AG04450 (cell line): ENCODE data around the gene CNNM3. TPM values are rescaled to one million over a fixed set of nuclear protein-coding genes. Genes with fewer than 3 reads are reported as not detected.

Source experiments
- CTCF ChIA-PET: fragments of 300-600, 350-600 bp; formaldehyde crosslinking; extraction: SDS; loops from one replicate; lab custom pipeline; 2022; ENCODE audit warnings: antibody characterized with exemption, inconsistent platforms; lab: Charles Lee
- POLR2A ChIA-PET: fragments of 350-600 bp; formaldehyde crosslinking; extraction: SDS; loops from one replicate; lab custom pipeline; 2021; ENCODE audit warnings: antibody characterized with exemption, inconsistent platforms; lab: Yijun Ruan, JAX
- DNase-seq: peaks from one replicate; pipeline ENCODE4 v3.0.0-alpha.2; 2011; ENCODE audit warnings: low read depth, low spot score
- H3K27ac ChIP-seq: one replicate; pipeline ENCODE4 v1.5.1; 2012; ENCODE audit warnings: low read depth, low read length, control low read depth
- H3K27me3 ChIP-seq: one replicate; pipeline ENCODE4 v1.6.0; 2012; ENCODE audit warnings: low read length; ENCODE audit not compliant: control insufficient read depth, insufficient read depth
- H3K4me3 ChIP-seq: 2 replicates; pipeline ENCODE4 v1.5.1; 2011; ENCODE audit warnings: mild to moderate bottlenecking, low read depth, low read length, control low read depth
- H3K9me3 ChIP-seq: 2 replicates; pipeline ENCODE4 v1.5.1; 2012; ENCODE audit warnings: low read length; ENCODE audit not compliant: control insufficient read depth, insufficient read depth
- polyA plus RNA-seq: library from polyadenylated mRNA; depleted of rRNA; stranded (reverse); fragments of >200 nt; gene quantifications from 2 replicates; pipeline ENCODE4 v1.2.3, GENCODE V29; 2011
- TF ChIP-seq, protein P1 (sequence below): IDR thresholded peaks from 2 replicates; pipeline ENCODE4 v1.5.1; 2011; ENCODE audit warnings: low read depth, low read length, control low read depth, inconsistent platforms

The CNNM3 gene
- polyA plus RNA-seq, 1 experiment = 5.1 TPM

DNA sequence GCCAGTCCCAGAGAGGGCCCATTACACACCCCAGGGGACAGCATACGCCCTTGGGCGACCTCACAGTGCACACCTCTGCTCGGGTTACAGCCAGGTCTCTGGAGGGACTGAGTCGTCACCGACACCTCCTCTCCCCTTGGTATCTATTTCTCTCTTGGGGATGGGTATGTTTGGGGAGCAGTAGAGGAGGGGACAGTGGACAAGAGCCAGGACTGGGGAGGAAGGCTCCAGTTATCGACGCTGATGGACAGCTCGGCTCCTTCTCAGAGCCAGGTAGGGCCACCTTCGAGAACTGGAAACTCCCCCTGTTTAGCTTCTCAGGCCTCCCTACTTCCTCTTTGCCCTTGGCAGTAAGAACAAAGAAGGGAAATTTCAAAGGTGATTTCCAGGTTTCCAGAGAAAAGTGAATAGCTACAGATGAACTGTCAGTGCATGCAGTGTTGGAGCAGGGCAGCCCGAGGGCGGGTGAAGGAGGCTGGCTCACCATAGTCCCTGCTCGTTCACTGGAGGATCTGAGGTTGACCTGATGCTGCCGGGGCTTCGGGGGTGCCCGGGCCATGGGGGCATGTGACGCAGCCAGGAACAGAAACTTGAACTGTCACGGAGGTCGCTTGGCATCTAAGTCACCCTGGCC is 58.2 kb downstream of the CNNM3 start:
- no peak overlapping the region for H3K4me3 ChIP-seq
- peaks cover 3% of the 10 kb centered on the region for H3K27me3 ChIP-seq
- POLR2A ChIA-PET = no interaction called here
- H3K27ac ChIP-seq = no peak overlapping the region
- CTCF ChIA-PET = interaction anchor here (1.2 to 1.4 kb wide), 2 partner anchors 16 to 17 kb away, joined by 3 to 6 read pairs; partner anchors contain the start of gene ANKRD39
- no peaks in the 10 kb centered on the region for H3K9me3 ChIP-seq
- TF ChIP-seq, protein P1, sequence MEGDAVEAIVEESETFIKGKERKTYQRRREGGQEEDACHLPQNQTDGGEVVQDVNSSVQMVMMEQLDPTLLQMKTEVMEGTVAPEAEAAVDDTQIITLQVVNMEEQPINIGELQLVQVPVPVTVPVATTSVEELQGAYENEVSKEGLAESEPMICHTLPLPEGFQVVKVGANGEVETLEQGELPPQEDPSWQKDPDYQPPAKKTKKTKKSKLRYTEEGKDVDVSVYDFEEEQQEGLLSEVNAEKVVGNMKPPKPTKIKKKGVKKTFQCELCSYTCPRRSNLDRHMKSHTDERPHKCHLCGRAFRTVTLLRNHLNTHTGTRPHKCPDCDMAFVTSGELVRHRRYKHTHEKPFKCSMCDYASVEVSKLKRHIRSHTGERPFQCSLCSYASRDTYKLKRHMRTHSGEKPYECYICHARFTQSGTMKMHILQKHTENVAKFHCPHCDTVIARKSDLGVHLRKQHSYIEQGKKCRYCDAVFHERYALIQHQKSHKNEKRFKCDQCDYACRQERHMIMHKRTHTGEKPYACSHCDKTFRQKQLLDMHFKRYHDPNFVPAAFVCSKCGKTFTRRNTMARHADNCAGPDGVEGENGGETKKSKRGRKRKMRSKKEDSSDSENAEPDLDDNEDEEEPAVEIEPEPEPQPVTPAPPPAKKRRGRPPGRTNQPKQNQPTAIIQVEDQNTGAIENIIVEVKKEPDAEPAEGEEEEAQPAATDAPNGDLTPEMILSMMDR = no peak
- no peak for DNase-seq

DNA sequence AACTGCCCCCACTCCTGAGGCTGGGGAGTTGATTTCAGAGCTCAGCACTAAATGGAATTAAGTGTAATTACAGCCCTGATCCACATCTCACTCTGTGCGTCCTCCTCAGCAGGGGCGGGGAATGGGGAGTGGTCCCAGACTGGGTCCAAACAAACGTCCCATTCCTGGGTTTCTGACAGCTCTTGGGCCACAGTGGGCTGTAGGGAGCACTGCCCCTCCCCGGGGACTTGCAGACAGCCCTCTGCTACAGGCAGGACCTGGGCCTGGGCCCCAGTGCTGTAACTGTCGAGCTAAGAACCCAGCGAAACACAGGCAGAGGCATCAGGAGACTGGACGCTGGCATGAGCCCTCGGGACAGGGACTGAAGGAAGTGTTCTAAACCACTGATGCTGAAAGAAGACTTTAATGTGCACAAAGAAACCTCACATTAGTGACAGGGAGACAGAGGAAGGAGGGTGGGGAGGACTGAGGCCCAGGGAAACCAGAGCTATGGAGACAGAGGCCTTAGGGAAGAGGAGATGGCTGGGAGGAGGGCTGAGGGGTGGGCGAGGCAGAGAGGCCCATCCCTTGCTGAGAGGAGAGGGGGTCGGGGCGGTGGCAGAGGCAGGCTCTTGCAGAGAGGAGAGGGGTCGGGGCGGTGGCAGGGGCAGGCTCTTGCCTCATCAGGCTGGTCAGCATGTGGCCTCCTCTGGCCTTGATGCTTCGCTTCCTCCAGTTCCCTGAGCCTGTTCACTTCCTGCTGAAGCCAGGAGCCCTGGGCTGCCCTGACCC is 59.6 kb downstream of the CNNM3 start:
- no peak overlapping the region for H3K4me3 ChIP-seq
- ChIA-PET CTCF (interaction anchor here (1.4 kb wide), 1 partner anchor 18 kb away, joined by 6 read pairs; the partner anchor contains the start of gene ANKRD39), POLR2A (no interaction called here)
- no peaks in the 10 kb centered on the region for H3K9me3 ChIP-seq
- H3K27me3 ChIP-seq = peaks cover 3% of the 10 kb centered on the region
- DNase-seq = no peak
- TF ChIP-seq, protein P1 = no peak
- no peak overlapping the region for H3K27ac ChIP-seq

DNA sequence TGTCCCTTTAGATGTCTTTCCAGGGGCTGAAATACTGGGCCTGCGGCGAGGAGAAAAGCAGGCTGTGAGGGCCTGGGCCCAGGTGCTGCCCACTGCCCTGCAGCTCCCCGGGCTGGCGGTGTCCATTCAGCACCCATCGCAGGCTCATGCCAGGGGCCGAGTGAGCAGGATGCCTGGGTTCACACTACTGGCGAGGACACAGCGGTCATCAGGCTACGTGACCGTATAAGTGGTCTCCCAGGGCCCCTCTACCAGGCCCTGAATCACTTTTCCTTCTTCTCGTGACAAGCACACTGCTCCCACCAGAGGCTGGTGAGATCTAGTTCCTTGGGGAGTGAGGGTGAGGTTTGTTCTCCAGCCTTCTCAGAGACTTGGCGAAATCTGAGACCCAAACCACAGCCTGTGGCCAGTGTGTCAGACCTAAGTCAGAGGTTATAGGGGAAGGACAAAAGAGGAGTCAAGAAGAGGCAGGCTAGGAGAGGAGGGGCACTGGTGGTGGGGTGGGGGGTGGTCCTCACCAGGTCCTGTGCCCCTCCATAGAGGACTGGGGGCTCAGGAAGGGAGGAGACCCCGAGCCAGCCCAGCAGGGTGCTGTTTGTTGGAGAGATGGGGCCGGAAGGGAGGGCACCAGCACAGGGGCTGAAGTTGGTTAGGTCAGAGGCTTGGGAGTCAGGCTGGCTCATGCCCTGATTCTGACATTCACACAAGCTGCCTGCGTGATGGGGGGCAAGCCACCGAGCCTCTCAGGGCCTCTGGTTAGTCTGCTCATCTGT is 60.4 kb downstream of the CNNM3 start:
- POLR2A ChIA-PET = no interaction called here
- H3K4me3 ChIP-seq = no peak overlapping the region
- H3K27me3 ChIP-seq = peaks cover 9% of the 10 kb centered on the region
- DNase-seq = no peak
- CTCF ChIA-PET = no interaction called here
- H3K9me3 ChIP-seq = no peaks in the 10 kb centered on the region
- no peak overlapping the region for H3K27ac ChIP-seq
- TF ChIP-seq, protein P1 = no peak

DNA sequence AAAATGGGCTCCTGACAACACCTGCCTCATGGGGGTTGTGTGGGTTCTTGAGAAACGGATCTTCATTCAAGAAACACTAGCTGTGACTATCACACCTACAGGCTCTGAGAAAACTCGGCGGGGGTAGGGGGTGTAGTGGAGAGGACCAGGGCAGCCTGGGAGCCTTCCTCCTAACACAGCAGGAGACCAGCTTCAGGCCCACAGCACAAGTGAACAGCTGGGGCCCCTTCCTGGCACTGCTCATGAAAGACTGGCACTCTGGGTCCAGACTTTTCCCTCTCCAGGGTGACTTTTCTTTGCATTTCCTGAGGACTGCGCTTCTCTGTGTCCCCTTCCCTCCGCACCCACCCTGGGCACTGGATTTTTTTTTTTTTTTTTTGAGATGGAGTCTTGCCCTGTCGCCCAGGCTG is 61.0 kb downstream of the CNNM3 start:
- Histone ChIP-seq H3K9me3 (no peaks in the 10 kb centered on the region), H3K27me3 (peaks cover 10% of the 10 kb centered on the region), H3K27ac (no peak overlapping the region), H3K4me3 (no peak overlapping the region)
- CTCF ChIA-PET = no interaction called here
- TF ChIP-seq, protein P1 = no peak
- no peak for DNase-seq
- POLR2A ChIA-PET = no interaction called here
